WTC11 (cell line): ENCODE data around the gene STAG1. TPM values are rescaled to one million over a fixed set of nuclear protein-coding genes. Genes with fewer than 3 reads are reported as not detected.
"Not testable (repeated sequence)": the region's sequence is repeated elsewhere in the genome, so short reads cannot be mapped to it uniquely, and the experiment has no call there.

Experiments
- ATAC-seq: fragments of 200-7000 bp; cut with Tn5 transposase; 2 replicates; pipeline ENCODE4 v1.10.0; 2021; ENCODE audit warnings: mild to moderate bottlenecking, moderate library complexity
- CTCF ChIA-PET: fragments of 300-600 bp; sonication (Branson Sonifier 250); formaldehyde crosslinking; loops from one replicate; lab custom pipeline; 2021; ENCODE audit warnings: antibody characterized with exemption; lab: Charles Lee
- POLR2A ChIA-PET: fragments of 350-600 bp; sonication (Branson Sonifier 250); formaldehyde crosslinking; loops from one replicate; lab custom pipeline; 2021; ENCODE audit warnings: antibody characterized with exemption; lab: Charles Lee
- DNase-seq: peaks from one replicate; pipeline ENCODE4 v3.0.0; 2021; ENCODE audit warnings: low spot score
- H3K27ac Mint-ChIP-seq: 2 replicates; pipeline ENCODE4 v1.8.0; 2021; ENCODE audit warnings: mixed read lengths
- H3K27me3 Mint-ChIP-seq: 2 replicates; pipeline ENCODE4 v1.8.0; 2021; ENCODE audit warnings: low read depth, mild to moderate bottlenecking, moderate library complexity, mixed read lengths
- H3K36me3 Mint-ChIP-seq: 2 replicates; pipeline ENCODE4 v1.8.0; 2021; ENCODE audit warnings: mixed read lengths
- H3K4me1 Mint-ChIP-seq: 2 replicates; pipeline ENCODE4 v1.8.0; 2022; ENCODE audit warnings: mixed read lengths
- H3K4me3 Mint-ChIP-seq: 2 replicates; pipeline ENCODE4 v1.8.0; 2021; ENCODE audit warnings: mild to moderate bottlenecking, moderate library complexity, mixed read lengths
- H3K9me3 Mint-ChIP-seq: 2 replicates; pipeline ENCODE4 v1.8.0; 2021; ENCODE audit warnings: mixed read lengths
- EMX1 ChIP-seq: fragments of 250-450 bp; sonication (Bioruptor Pico); IDR thresholded peaks from 2 replicates; pipeline ENCODE4 v1.8.0; 2021; ENCODE audit warnings: mild to moderate bottlenecking
- ESRRA ChIP-seq: sonication (generic); formaldehyde crosslinking; IDR thresholded peaks from 2 replicates; pipeline ENCODE4 v1.8.1; 2022; ENCODE audit warnings: mild to moderate bottlenecking, missing genetic modification reagents, borderline replicate concordance
- GABPB1 ChIP-seq: sonication (generic); formaldehyde crosslinking; IDR thresholded peaks from 2 replicates; pipeline ENCODE4 v1.8.1; 2023; ENCODE audit warnings: mild to moderate bottlenecking, missing genetic modification reagents
- GTF2I ChIP-seq: fragments of 250-450 bp; sonication (Bioruptor Pico); conservative IDR thresholded peaks from 2 replicates; pipeline ENCODE4 v1.4.0; 2021; ENCODE audit warnings: mild to moderate bottlenecking
- MYBL2 ChIP-seq: sonication (generic); formaldehyde crosslinking; IDR thresholded peaks from 2 replicates; pipeline ENCODE4 v1.8.1; 2023; ENCODE audit warnings: mild to moderate bottlenecking, moderate library complexity, missing genetic modification reagents
- NFATC4 ChIP-seq: fragments of 250-450 bp; sonication (Bioruptor Pico); IDR thresholded peaks from 2 replicates; pipeline ENCODE4 v1.9.0; 2021; ENCODE audit warnings: mild to moderate bottlenecking
- RORB ChIP-seq: fragments of 250-450 bp; sonication (Bioruptor Pico); IDR thresholded peaks from 2 replicates; pipeline ENCODE4 v1.9.0; 2021; ENCODE audit warnings: mild to moderate bottlenecking
- TP53 ChIP-seq: sonication (generic); formaldehyde crosslinking; IDR thresholded peaks from 2 replicates; pipeline ENCODE4 v1.8.1; 2023; ENCODE audit warnings: mild to moderate bottlenecking, missing genetic modification reagents
- ZNF219 ChIP-seq: sonication (generic); formaldehyde crosslinking; IDR thresholded peaks from 2 replicates; pipeline ENCODE4 v1.8.0; 2023; ENCODE audit warnings: missing genetic modification reagents, mild to moderate bottlenecking, borderline replicate concordance
- ZNF263 ChIP-seq: sonication (generic); formaldehyde crosslinking; IDR thresholded peaks from 2 replicates; pipeline ENCODE4 v1.8.1; 2022; ENCODE audit warnings: low read depth, mild to moderate bottlenecking, moderate library complexity, missing genetic modification reagents
- ZNF317 ChIP-seq: sonication (generic); formaldehyde crosslinking; IDR thresholded peaks from 2 replicates; pipeline ENCODE4 v1.8.1; 2023; ENCODE audit warnings: low read depth, mild to moderate bottlenecking, moderate library complexity, missing genetic modification reagents, borderline replicate concordance
- ZNF416 ChIP-seq: fragments of 250-450 bp; sonication (Bioruptor Pico); IDR thresholded peaks from 2 replicates; pipeline ENCODE4 v1.9.0; 2021; ENCODE audit warnings: mild to moderate bottlenecking, inconsistent platforms
- total RNA-seq: library from RNA; stranded (reverse); gene quantifications from 3 replicates; pipeline ENCODE4 v1.2.3, GENCODE V29; 2021
- TF ChIP-seq, protein P1 (sequence below): fragments of 250-450 bp; sonication (Bioruptor Pico); conservative IDR thresholded peaks from 2 replicates; pipeline ENCODE4 v1.9.0; 2021; ENCODE audit warnings: mild to moderate bottlenecking
- TF ChIP-seq, protein P2 (sequence below): fragments of 250-450 bp; sonication (Bioruptor Pico); IDR thresholded peaks from 2 replicates; pipeline ENCODE4 v1.9.0; 2021; ENCODE audit warnings: moderate library complexity, mild to moderate bottlenecking, inconsistent platforms, borderline replicate concordance
- TF ChIP-seq, protein P3 (sequence below): sonication (generic); formaldehyde crosslinking; IDR thresholded peaks from 2 replicates; pipeline ENCODE4 v1.8.1; 2023; ENCODE audit warnings: mild to moderate bottlenecking, missing genetic modification reagents
- TF ChIP-seq, protein P4 (sequence below): fragments of 250-450 bp; sonication (Bioruptor Pico); IDR thresholded peaks from 2 replicates; pipeline ENCODE4 v2.1.2; 2022; ENCODE audit warnings: mild to moderate bottlenecking, moderate library complexity
- TF ChIP-seq, protein P5 (sequence below): sonication (generic); formaldehyde crosslinking; IDR thresholded peaks from 2 replicates; pipeline ENCODE4 v1.8.1; 2023; ENCODE audit warnings: mild to moderate bottlenecking, moderate library complexity, missing genetic modification reagents
- TF ChIP-seq, protein P6 (sequence below): sonication (generic); formaldehyde crosslinking; IDR thresholded peaks from 2 replicates; pipeline ENCODE4 v1.8.1; 2023; ENCODE audit warnings: mild to moderate bottlenecking, missing genetic modification reagents, moderate library complexity
- TF ChIP-seq, protein P7 (sequence below): sonication (generic); formaldehyde crosslinking; IDR thresholded peaks from 2 replicates; pipeline ENCODE4 v1.8.0; 2023; ENCODE audit warnings: missing genetic modification reagents, mild to moderate bottlenecking, borderline replicate concordance

The STAG1 gene
- total RNA-seq, 1 experiment from 2014 or later: 20.7 TPM

DNA sequence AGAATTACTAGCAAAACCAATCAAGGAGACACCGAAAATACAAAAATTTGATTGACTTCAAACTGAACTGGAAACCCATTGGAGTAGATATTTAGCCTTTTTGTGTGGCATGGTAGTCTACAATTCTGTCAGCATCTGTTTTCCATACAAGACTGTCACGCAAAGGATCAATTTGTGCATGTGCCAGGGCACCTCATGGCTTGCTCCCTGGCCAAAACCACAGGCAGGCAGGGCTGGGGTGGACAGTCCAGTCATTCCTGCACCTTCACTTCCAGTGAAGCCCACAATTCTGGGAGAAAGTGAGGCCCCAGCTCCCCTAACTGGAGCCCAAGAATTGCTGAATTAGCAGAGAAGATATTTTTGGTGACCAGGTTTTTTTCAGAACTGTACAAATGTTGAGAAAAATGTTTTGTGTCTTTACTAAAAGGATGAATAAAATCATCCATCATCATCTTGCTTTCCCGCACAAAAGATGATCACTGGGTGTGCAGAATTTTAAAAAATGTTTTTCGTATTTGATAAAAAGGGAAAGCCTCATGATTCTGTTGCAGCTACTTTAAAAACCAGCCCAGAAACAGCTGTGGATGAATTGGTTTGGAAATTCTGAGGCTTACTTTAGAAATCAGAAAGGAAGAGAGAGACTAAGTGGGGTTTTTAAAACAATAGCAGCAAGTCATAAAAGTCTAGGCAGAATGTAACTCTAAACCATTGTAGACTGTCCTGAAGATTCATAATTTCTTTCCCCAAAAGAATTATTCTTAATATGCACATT, 415.7 kb downstream of the STAG1 start:
- Mint-ChIP-seq H3K9me3 (no peaks in the 10 kb centered on the region), H3K36me3 (peaks cover 20% of the 10 kb centered on the region), H3K27me3 (no peaks in the 10 kb centered on the region), H3K4me1 (no peaks in the 10 kb centered on the region), H3K27ac (no peak overlapping the region), H3K4me3 (no peak overlapping the region)
- TF ChIP-seq ZNF219 (no peak), ZNF416 (CRISPR knock-in tag) (no peak), ESRRA (CRISPR knock-in tag) (no peak), NFATC4 (CRISPR knock-in tag) (no peak), RORB (no peak), ZNF317 (no peak), GABPB1 (no peak), MYBL2 (CRISPR knock-in tag) (no peak), GTF2I (CRISPR knock-in tag) (no peak)
- TF ChIP-seq, protein P1, sequence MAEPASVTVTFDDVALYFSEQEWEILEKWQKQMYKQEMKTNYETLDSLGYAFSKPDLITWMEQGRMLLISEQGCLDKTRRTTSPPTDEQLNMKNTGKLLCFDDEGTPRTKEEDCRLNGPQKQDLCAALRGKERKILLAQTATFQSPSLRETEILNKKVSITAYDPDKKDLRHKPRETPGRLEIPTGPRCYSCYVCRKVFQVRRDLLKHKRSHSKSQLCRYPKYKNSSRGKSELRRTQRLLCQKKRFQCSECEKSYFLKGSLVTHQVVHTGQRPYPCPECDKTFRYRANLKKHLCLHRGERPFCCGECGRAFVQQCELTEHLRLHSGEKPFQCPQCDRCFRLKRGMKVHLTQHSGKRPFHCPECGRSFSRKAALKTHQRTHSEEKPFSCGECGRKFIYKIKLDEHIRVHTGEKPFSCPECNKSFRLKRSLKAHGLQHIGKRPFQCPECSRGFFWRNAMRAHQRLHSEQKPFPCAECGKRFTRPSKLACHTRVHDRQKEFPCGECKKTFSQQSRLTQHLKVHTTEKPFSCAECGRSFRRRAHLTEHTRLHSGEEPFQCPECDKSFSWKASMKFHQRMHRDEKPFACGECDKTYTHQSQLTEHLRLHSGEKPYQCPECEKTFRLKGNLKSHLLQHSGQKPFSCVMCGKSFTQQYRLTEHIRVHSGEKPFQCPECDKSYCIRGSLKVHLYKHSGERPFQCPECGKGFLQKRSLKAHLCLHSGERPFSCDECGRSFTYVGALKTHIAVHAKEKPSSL (CRISPR knock-in tag): no peak
- TF ChIP-seq, protein P2, sequence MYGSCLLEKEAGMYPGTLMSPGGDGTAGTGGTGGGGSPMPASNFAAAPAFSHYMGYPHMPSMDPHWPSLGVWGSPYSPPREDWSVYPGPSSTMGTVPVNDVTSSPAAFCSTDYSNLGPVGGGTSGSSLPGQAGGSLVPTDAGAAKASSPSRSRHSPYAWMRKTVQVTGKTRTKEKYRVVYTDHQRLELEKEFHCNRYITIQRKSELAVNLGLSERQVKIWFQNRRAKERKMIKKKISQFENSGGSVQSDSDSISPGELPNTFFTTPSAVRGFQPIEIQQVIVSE (CRISPR knock-in tag): no peak
- TF ChIP-seq, protein P3, sequence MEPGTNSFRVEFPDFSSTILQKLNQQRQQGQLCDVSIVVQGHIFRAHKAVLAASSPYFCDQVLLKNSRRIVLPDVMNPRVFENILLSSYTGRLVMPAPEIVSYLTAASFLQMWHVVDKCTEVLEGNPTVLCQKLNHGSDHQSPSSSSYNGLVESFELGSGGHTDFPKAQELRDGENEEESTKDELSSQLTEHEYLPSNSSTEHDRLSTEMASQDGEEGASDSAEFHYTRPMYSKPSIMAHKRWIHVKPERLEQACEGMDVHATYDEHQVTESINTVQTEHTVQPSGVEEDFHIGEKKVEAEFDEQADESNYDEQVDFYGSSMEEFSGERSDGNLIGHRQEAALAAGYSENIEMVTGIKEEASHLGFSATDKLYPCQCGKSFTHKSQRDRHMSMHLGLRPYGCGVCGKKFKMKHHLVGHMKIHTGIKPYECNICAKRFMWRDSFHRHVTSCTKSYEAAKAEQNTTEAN (CRISPR knock-in tag): no peak
- TF ChIP-seq, protein P4, sequence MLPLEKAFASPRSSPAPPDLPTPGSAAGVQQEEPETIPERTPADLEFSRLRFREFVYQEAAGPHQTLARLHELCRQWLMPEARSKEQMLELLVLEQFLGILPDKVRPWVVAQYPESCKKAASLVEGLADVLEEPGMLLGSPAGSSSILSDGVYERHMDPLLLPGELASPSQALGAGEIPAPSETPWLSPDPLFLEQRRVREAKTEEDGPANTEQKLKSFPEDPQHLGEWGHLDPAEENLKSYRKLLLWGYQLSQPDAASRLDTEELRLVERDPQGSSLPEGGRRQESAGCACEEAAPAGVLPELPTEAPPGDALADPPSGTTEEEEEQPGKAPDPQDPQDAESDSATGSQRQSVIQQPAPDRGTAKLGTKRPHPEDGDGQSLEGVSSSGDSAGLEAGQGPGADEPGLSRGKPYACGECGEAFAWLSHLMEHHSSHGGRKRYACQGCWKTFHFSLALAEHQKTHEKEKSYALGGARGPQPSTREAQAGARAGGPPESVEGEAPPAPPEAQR (CRISPR knock-in tag): no peak
- TF ChIP-seq, protein P5, sequence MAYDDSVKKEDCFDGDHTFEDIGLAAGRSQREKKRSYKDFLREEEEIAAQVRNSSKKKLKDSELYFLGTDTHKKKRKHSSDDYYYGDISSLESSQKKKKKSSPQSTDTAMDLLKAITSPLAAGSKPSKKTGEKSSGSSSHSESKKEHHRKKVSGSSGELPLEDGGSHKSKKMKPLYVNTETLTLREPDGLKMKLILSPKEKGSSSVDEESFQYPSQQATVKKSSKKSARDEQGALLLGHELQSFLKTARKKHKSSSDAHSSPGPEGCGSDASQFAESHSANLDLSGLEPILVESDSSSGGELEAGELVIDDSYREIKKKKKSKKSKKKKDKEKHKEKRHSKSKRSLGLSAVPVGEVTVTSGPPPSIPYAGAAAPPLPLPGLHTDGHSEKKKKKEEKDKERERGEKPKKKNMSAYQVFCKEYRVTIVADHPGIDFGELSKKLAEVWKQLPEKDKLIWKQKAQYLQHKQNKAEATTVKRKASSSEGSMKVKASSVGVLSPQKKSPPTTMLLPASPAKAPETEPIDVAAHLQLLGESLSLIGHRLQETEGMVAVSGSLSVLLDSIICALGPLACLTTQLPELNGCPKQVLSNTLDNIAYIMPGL: no peak
- ATAC-seq (no peak), DNase-seq (no peak)
- ChIA-PET CTCF (interaction anchor here (1.7 kb wide), 1 partner anchor 15 kb away, joined by 4 read pairs; no protein-coding TSS in a partner anchor), POLR2A (no interaction called here)

DNA sequence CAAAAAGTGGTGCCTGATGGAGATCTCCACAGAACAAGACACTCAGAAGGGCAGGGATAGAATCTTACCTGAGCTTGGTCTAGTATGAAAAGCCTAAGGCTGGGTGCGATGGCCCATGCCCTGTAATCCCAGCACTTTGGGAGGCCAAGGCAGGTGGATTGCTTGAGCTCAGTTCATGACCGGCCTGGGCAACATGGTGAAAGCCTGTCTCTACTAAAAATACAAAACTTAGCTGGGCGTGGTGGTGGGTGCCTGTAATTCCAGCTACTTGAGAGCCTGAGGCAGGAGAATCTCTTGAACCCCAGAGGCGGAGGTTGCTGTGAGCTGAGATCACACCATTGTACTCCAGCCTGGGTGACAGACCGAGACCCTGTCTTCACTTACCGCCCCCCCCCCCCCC, 417.5 kb downstream of the STAG1 start:
- H3K4me3 Mint-ChIP-seq, H3K9me3 Mint-ChIP-seq, H3K4me1 Mint-ChIP-seq, ATAC-seq, POLR2A ChIA-PET, H3K27me3 Mint-ChIP-seq, DNase-seq, H3K27ac Mint-ChIP-seq: not testable (repeated sequence)
- H3K36me3 Mint-ChIP-seq: peaks cover 16% of the 10 kb centered on the region
- CTCF ChIA-PET: interaction anchor here (0.9 to 1.8 kb wide), 3 partner anchors 17 to 256 kb away, joined by 3 to 5 read pairs (median 4); no protein-coding TSS in a partner anchor

DNA sequence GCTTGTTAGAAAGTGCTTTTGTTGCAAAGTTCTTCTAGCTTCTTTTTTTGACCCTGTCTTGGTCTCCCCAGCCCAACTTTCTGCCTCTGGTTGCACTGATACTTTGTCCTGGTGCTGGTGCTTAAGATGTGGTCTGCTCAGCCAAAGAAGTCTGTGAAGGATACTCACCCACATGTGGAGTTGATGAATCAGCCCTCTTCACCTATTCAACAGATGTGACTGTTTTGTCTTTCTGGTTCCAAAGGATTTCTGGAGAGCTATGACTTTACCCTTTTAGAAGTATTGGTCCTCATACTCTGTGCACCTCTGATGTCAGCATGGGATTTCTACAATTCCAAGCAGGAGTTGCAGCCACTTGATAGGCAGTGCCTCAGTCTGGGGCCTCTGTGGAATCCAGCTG, 418.0 kb downstream of the STAG1 start:
- ChIA-PET CTCF (interaction anchor here (0.9 to 1.8 kb wide), 2 partner anchors 57 to 255 kb away, joined by 3 to 5 read pairs; no protein-coding TSS in a partner anchor), POLR2A (no interaction called here)
- H3K36me3 Mint-ChIP-seq: peaks cover 17% of the 10 kb centered on the region
- ATAC-seq (no peak), DNase-seq (no peak)
- H3K9me3 Mint-ChIP-seq: no peaks in the 10 kb centered on the region
- H3K4me3 Mint-ChIP-seq: no peak overlapping the region
- no peaks in the 10 kb centered on the region for H3K27me3 Mint-ChIP-seq
- H3K4me1 Mint-ChIP-seq: no peaks in the 10 kb centered on the region
- no peak overlapping the region for H3K27ac Mint-ChIP-seq
- TF ChIP-seq, protein P6, sequence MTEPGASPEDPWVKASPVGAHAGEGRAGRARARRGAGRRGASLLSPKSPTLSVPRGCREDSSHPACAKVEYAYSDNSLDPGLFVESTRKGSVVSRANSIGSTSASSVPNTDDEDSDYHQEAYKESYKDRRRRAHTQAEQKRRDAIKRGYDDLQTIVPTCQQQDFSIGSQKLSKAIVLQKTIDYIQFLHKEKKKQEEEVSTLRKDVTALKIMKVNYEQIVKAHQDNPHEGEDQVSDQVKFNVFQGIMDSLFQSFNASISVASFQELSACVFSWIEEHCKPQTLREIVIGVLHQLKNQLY (CRISPR knock-in tag): no peak
- TF ChIP-seq, protein P7, sequence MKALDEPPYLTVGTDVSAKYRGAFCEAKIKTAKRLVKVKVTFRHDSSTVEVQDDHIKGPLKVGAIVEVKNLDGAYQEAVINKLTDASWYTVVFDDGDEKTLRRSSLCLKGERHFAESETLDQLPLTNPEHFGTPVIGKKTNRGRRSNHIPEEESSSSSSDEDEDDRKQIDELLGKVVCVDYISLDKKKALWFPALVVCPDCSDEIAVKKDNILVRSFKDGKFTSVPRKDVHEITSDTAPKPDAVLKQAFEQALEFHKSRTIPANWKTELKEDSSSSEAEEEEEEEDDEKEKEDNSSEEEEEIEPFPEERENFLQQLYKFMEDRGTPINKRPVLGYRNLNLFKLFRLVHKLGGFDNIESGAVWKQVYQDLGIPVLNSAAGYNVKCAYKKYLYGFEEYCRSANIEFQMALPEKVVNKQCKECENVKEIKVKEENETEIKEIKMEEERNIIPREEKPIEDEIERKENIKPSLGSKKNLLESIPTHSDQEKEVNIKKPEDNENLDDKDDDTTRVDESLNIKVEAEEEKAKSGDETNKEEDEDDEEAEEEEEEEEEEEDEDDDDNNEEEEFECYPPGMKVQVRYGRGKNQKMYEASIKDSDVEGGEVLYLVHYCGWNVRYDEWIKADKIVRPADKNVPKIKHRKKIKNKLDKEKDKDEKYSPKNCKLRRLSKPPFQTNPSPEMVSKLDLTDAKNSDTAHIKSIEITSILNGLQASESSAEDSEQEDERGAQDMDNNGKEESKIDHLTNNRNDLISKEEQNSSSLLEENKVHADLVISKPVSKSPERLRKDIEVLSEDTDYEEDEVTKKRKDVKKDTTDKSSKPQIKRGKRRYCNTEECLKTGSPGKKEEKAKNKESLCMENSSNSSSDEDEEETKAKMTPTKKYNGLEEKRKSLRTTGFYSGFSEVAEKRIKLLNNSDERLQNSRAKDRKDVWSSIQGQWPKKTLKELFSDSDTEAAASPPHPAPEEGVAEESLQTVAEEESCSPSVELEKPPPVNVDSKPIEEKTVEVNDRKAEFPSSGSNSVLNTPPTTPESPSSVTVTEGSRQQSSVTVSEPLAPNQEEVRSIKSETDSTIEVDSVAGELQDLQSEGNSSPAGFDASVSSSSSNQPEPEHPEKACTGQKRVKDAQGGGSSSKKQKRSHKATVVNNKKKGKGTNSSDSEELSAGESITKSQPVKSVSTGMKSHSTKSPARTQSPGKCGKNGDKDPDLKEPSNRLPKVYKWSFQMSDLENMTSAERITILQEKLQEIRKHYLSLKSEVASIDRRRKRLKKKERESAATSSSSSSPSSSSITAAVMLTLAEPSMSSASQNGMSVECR (CRISPR knock-in tag): no peak
- no peak for TF ChIP-seq TP53 (CRISPR knock-in tag)
- no peak for TF ChIP-seq ZNF263 (CRISPR knock-in tag)
- TF ChIP-seq EMX1: no peak
